ENCODE measurements around the gene FUOM.

GRCh38 chr10:133306097-133306476 is 51.7 kb downstream of the FUOM start:
- TF ChIP-seq TCF12 (IDR thresholded peaks at IDR 0.05; ENCODE audit: low read depth) (no peak), EP300 (IDR thresholded peaks at IDR 0.05; ENCODE audit: borderline replicate concordance) (no peak), YY1 (IDR thresholded peaks at IDR 0.05; ENCODE audit: low read depth) (no peak), EGR1 (IDR thresholded peaks at IDR 0.05) (no peak), FOXM1 (IDR thresholded peaks at IDR 0.05; ENCODE audit: borderline replicate concordance, low read depth) (no peak), CEBPB (IDR thresholded peaks at IDR 0.05) (no peak)
- TF ChIP-seq, protein P1, sequence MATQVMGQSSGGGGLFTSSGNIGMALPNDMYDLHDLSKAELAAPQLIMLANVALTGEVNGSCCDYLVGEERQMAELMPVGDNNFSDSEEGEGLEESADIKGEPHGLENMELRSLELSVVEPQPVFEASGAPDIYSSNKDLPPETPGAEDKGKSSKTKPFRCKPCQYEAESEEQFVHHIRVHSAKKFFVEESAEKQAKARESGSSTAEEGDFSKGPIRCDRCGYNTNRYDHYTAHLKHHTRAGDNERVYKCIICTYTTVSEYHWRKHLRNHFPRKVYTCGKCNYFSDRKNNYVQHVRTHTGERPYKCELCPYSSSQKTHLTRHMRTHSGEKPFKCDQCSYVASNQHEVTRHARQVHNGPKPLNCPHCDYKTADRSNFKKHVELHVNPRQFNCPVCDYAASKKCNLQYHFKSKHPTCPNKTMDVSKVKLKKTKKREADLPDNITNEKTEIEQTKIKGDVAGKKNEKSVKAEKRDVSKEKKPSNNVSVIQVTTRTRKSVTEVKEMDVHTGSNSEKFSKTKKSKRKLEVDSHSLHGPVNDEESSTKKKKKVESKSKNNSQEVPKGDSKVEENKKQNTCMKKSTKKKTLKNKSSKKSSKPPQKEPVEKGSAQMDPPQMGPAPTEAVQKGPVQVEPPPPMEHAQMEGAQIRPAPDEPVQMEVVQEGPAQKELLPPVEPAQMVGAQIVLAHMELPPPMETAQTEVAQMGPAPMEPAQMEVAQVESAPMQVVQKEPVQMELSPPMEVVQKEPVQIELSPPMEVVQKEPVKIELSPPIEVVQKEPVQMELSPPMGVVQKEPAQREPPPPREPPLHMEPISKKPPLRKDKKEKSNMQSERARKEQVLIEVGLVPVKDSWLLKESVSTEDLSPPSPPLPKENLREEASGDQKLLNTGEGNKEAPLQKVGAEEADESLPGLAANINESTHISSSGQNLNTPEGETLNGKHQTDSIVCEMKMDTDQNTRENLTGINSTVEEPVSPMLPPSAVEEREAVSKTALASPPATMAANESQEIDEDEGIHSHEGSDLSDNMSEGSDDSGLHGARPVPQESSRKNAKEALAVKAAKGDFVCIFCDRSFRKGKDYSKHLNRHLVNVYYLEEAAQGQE (IDR thresholded peaks at IDR 0.05; ENCODE audit: low read depth): no peak
- TF ChIP-seq, protein P2, sequence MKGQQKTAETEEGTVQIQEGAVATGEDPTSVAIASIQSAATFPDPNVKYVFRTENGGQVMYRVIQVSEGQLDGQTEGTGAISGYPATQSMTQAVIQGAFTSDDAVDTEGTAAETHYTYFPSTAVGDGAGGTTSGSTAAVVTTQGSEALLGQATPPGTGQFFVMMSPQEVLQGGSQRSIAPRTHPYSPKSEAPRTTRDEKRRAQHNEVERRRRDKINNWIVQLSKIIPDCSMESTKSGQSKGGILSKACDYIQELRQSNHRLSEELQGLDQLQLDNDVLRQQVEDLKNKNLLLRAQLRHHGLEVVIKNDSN (IDR thresholded peaks at IDR 0.05): no peak

All from Ishikawa (cell line).